ENCODE results near the gene DUOXA2.

The DUOXA2 gene

DNA sequence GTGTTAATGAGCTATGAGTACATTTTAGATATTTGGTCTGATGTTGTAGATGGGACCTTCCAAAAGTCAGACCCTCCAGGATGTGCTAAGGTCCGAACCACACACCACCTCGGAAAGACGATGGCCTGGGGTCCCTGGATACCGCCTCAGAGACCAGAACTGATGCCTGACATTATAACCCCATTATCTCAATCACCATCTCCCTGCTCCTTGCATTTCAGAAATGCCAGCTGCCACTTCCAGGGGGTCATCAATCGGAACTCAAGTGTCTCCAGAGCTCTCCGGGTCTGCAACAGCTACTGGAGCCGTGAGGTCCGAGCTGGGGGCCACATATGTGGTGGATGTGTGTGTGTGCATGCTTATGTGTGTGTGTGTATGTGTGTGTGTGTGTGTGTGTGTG lies 23.6 kb downstream of the DUOXA2 start:
- Mint-ChIP-seq H3K4me1 (peaks cover 39% of the 10 kb centered on the region), H3K4me3 (no peak overlapping the region), H3K9me3 (no peaks in the 10 kb centered on the region), H3K27ac (no peak overlapping the region), H3K27me3 (ENCODE audit: low read depth, poor library complexity) (peaks cover 60% of the 10 kb centered on the region), H3K36me3 (ENCODE audit: low read depth) (no peaks in the 10 kb centered on the region)
- no peak for DNase-seq
- TF ChIP-seq, protein P1, sequence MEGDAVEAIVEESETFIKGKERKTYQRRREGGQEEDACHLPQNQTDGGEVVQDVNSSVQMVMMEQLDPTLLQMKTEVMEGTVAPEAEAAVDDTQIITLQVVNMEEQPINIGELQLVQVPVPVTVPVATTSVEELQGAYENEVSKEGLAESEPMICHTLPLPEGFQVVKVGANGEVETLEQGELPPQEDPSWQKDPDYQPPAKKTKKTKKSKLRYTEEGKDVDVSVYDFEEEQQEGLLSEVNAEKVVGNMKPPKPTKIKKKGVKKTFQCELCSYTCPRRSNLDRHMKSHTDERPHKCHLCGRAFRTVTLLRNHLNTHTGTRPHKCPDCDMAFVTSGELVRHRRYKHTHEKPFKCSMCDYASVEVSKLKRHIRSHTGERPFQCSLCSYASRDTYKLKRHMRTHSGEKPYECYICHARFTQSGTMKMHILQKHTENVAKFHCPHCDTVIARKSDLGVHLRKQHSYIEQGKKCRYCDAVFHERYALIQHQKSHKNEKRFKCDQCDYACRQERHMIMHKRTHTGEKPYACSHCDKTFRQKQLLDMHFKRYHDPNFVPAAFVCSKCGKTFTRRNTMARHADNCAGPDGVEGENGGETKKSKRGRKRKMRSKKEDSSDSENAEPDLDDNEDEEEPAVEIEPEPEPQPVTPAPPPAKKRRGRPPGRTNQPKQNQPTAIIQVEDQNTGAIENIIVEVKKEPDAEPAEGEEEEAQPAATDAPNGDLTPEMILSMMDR (IDR thresholded peaks at IDR 0.05), result no peak

DNA sequence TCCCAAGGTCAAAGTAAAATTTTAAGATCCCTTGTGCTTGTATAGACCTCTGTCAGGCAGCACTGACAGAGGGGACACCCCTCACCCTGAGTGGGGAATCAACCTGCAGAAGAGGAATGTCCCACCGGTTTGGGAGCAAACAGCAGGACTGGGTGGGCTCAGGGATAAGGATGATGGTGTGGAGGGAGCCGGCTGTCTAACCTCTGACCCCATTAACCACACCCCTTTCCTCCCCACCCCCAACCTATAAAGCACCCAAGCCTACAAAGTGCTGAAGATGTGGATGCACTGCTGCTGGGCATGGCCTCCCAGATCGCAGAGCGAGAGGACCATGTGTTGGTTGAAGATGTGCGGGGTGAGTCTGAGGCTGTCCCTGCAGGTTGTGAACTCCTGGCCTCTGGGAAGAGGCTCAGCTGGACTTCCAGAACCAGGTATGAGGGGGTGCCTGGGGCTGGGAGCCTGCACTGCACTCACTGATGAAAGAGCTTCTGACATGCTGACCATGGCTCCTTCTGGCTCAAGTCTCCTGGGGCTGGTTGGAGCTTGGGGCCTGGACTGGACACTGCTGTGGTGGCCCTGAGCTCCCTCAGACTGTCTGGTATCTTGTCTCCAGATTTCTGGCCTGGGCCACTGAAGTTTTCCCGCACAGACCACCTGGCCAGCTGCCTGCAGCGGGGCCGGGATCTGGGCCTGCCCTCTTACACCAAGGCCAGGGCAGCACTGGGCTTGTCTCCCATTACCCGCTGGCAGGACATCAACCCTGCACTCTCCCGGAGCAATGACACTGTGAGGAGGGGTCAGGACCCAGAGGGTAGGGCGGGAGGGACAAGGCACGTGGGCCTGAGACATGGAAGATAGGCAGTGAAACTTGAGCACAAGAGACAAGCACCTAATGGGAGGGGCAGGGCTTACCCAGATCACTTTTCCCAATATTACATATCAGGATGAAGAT lies 25.0 kb downstream of the DUOXA2 start:
- H3K36me3 Mint-ChIP-seq (ENCODE audit: low read depth), result no peaks in the 10 kb centered on the region
- H3K4me1 Mint-ChIP-seq, result peaks cover 34% of the 10 kb centered on the region
- DNase-seq, result no peak
- H3K4me3 Mint-ChIP-seq, result no peak overlapping the region
- TF ChIP-seq, protein P1 (IDR thresholded peaks at IDR 0.05), result no peak
- H3K9me3 Mint-ChIP-seq, result no peaks in the 10 kb centered on the region
- peaks cover 51% of the 10 kb centered on the region for H3K27me3 Mint-ChIP-seq (ENCODE audit: low read depth, poor library complexity)
- no peak overlapping the region for H3K27ac Mint-ChIP-seq

DNA sequence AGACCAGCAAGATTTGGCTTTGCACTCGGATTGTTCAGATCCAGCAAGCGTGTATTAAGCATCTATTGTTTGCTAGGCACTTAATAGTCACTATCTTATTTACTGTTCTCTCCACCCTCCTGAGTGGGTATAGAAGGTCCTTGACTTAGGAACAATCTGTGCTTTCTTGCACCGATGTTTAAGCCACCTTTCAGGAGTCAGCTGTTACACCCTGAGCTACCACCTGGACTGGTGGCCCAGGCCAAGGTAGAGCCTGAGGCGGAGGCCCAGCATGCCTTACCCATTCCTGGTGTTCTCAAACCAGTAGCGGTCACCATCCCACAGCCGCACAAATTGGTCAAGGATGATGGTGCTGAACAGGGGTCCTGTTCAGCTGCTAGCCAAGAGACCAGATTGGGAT lies 25.6 kb downstream of the DUOXA2 start:
- TF ChIP-seq, protein P1 (IDR thresholded peaks at IDR 0.05), result no peak
- H3K36me3 Mint-ChIP-seq (ENCODE audit: low read depth), result no peaks in the 10 kb centered on the region
- no peak overlapping the region for H3K4me3 Mint-ChIP-seq
- H3K27me3 Mint-ChIP-seq (ENCODE audit: low read depth, poor library complexity), result peaks cover 51% of the 10 kb centered on the region
- no peak overlapping the region for H3K27ac Mint-ChIP-seq
- peaks cover 28% of the 10 kb centered on the region for H3K4me1 Mint-ChIP-seq
- DNase-seq, result no peak
- no peaks in the 10 kb centered on the region for H3K9me3 Mint-ChIP-seq

DNA sequence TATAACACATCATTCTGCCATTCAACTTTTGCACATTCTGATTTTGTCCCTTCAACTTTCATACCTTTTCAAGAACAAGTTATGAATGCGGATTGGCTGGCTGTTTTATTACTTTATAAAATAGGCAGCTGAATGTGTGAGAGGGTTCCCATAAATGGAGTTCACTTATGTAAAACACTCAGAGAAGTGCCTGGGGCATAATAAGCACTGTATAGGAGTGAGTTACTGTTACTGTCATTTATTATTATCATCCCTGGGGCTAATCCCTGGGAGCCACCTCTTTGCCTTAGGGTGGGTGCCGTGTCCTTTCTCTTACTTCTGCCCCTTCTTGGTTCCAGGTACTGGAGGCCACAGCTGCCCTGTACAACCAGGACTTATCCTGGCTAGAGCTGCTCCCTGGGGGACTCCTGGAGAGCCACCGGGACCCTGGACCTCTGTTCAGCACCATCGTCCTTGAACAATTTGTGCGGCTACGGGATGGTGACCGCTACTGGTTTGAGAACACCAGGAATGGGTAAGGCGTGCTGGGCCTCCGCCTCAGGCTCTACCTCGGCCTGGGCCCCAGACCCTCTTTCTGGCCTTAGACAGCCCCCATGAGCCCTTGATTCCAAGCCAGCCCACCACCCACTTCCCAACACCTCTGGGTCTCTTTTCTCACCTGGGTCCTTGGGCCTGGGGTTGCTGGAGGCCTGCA lies 26.6 kb downstream of the DUOXA2 start:
- peaks cover 50% of the 10 kb centered on the region for H3K27me3 Mint-ChIP-seq (ENCODE audit: low read depth, poor library complexity)
- no peaks in the 10 kb centered on the region for H3K9me3 Mint-ChIP-seq

DNA sequence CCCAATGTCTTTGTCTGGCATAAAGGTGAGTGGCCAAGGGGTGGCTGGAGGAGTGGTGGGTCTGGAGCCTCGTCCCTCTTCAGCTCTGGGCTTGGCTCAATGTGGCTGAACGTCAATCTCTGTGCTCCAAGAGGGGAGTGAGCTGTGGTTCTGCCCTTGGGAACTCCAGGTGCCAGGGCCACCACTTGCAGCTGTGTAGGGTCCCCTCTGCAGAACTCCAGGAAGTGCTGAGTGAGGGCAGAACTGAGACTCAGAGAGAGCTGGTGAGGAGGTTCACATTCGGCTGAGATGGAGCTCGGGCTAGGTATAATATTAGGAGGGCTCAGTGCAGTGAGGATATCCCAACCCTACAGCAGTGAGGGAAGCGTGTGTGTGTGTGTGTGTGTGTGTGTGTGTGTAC lies 27.3 kb downstream of the DUOXA2 start:
- Mint-ChIP-seq H3K4me3 (no peak overlapping the region), H3K36me3 (ENCODE audit: low read depth) (no peaks in the 10 kb centered on the region), H3K9me3 (no peaks in the 10 kb centered on the region), H3K27me3 (ENCODE audit: low read depth, poor library complexity) (peaks cover 49% of the 10 kb centered on the region), H3K4me1 (peaks cover 24% of the 10 kb centered on the region), H3K27ac (no peak overlapping the region)
- DNase-seq, result no peak
- TF ChIP-seq, protein P1 (IDR thresholded peaks at IDR 0.05), result no peak

More for the DNA sequence above, 26.6 kb downstream of the DUOXA2 start:
- H3K4me3 Mint-ChIP-seq, result no peak overlapping the region
- DNase-seq, result no peak
- TF ChIP-seq, protein P1 (IDR thresholded peaks at IDR 0.05), result no peak
- H3K36me3 Mint-ChIP-seq (ENCODE audit: low read depth), result no peaks in the 10 kb centered on the region
- H3K4me1 Mint-ChIP-seq, result peaks cover 26% of the 10 kb centered on the region
- H3K27ac Mint-ChIP-seq, result no peak overlapping the region

All from nephron progenitor cell (in vitro differentiated cells).